HG02840 (cell line): ENCODE data around the gene PIK3R3.
"Not testable (repeated sequence)": the region's sequence is repeated elsewhere in the genome, so short reads cannot be mapped to it uniquely, and the experiment has no call there.

Source experiments
- ATAC-seq: cut with Tn5 transposase; IDR thresholded peaks from one replicate; pipeline ENCODE4 v1.9.1; 2021; ENCODE audit warnings: mild to moderate bottlenecking, moderate library complexity, moderate number of reproducible peaks; ENCODE audit not compliant: unreplicated experiment, low FRiP score

The PIK3R3 gene

DNA sequence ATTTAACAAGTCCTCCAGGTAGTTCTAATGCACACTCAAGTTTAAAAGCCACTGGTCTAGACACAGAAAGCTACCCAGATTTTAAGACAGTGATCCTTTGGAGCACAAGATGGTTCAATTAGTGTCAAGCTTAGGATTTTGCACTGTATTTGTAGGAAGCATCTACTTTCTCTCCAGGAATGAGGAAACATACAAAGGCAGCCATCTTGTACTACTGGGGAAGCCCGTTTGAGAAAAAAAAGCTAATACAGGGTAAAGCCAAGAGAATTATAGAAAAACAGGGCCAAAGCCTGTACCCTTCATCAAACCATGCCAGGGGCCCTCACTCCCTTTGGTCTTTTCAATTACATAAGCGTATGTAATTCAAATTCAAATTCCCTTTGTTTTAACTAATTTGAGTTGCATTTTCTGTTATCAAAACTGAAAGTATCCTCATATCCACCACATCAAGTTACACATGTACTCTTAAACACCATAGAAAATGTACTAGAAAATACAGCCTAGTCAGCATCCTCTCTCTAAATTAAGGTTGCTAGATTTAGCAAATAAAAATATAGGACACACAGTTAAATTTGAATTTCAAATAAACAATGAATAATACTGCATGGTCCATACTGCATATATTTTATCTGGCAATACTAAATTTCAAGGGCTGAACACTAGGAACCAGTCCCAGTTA is 17.4 kb downstream of the PIK3R3 start:
- no peak for ATAC-seq

DNA sequence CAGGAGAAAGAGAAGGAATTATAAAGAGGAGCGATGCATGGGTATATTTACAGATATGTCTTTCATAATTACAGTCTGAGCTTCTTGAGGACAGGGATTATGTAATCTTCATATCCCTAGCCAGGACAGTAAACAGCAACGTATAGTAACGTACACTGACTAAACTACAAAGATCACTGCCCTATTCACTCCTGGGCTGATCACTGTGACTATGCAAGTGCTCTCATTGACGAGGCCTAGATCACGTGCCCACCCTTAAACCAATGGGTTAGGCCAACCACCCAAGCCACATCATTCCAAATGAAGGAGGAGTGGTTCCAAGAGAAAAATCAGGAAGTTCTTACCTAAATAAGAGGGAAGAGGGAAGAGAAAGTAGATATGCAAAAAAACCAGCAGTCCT is 18.5 kb downstream of the PIK3R3 start:
- ATAC-seq = no peak

DNA sequence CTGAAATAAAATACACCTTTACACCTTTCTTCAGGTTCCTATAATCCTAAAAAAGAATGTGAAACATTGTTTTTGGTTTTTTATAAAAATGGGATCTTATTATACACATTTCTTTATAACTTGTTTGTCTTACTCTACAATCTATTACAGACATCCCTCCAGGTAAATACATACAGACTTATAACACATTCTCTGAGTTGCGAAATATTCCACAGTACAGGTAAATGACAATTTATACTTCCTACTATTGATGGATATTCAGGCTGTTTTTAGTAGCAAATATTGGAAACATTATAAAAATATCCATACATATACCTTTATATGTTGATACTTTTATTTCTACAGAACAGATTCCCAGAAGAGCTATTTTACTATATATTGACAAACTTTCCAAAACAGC is 20.3 kb downstream of the PIK3R3 start:
- no peak for ATAC-seq

GRCh38 chr1:46110521-46110920 is 21.9 kb downstream of the PIK3R3 start:
- ATAC-seq = no peak

DNA sequence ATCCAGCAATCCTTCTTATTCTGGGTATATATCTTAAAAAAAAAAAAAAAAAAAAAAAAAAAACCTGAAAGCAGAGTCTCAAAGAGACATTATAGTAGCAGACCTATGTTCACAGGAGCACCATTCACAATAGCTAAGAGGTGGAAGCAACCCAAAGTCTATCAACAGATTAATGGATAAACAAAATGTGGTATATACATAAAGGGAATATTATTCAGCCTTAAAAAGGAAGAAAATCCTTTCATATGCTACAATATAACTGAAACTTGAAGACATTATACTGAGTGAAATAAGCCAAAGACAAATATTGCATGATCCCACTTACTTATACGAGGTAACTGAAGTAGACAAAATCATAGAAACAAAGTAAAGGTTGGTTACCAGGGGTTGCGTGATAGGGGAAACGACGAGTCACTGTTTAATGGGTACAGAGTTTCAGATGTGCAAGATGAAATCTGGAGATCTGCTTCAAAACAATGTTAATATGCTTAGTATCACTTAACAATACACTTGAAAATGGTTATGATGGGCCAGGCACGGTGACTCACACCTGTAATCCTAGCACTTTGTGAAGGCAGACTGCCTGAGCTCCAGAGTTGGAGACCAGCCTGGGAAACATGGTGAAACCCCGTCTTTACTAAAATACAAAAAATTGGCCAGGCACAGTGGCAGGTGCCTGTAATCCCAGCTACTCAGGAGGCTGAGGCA is 29.5 kb downstream of the PIK3R3 start:
- no peak for ATAC-seq

DNA sequence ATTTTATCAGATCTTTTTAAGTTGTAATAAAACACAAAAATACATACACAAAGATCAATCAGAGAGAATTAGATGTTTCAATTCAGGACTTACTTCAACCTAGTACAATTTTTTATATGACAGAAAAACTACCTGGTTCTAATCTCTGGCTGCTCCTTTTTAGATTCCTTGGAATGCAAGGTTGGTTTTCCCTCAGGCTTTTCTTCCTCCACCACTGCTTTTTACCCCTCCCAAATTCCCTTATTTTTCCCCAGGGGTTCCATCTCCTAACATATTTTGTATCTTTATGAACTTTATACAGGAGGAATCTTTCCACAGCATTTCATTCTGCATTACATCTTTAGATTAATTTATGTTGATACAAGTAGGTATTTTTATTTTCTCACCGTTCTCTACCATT is 33.2 kb downstream of the PIK3R3 start:
- ATAC-seq = no peak

DNA sequence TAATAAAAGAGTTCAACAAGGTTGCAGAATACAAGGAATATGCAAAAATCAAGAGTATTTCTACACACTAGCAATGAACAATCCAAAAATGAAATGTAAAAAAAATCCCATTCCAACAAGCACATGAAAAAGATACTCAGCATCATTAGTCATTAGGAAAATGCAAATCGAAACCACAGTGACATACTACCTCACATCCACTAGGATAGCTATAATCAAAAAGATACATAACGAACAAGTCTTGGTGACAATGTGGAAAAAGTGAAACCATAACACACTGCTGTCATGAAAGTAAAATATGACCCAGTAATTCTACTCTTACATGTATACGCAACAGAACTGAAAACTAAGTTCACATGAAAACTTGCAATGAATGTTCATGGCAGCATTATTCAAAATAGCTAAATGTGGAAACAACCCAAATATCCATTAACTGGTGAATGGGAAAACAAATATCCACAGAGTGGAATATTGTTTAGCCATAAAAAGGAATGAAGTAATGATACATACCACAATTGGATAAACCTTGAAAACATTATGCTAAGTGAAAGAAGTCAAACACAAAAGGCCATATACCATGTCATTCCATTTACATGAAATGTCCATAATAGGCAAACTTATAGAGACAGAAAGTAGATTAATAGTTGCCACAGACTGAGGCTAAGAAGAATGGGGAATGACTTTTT is 34.3 kb downstream of the PIK3R3 start:
- no peak for ATAC-seq

DNA sequence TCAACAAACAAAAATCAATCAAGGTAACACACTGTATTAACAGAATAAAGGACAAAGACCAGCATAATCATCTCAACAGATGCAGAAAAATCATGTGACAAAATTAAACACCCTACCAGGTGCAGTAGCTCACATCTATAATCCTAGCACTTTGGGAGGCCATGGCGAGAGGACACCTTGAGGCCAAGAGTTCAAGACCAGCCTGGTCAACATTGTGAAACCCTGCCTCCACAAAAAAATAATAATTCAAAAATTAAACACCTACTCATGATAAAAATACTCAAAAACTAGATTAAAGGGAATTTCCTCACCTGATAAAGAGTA is 35.3 kb downstream of the PIK3R3 start:
- ATAC-seq = no peak

DNA sequence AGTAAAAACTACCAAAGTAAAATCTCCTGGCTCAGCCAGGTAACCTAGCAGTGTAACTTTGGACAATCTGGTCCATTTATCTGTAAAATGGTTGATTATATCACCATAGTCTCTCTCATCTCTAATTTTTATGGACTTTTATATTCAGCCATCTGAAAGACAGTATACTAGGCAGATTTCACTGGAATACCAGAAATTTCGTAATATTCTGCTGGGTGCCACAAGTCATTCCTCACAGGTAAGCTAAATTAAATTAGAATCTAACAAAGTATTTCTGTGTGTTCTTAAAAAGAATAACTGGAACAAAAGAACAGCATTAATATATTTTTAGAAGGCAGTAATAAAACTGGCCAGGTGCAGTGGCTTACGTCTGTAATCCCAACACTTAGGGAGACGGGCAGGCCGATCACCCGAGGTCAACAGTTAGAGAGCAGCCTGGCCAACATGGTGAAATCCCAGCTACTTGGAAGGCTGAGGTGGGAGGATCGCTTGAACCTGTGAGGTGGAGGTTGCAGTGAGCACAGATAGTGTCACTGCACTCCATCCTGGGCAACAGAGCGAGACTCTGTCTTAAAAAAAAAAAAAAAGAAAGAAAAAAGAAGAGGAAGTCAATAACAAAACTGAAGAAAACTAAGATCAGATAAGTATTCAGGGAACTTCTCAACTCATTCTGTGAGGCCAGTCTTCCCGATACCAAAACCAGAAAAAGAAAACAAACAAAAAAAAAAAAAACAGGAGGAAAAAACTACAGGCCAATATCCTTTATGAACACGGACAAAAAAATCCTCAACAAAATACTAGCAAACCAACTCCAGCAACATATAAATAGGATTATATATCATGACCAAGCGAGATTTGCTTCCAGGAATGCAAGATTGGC is 35.9 kb downstream of the PIK3R3 start:
- ATAC-seq = no peak

DNA sequence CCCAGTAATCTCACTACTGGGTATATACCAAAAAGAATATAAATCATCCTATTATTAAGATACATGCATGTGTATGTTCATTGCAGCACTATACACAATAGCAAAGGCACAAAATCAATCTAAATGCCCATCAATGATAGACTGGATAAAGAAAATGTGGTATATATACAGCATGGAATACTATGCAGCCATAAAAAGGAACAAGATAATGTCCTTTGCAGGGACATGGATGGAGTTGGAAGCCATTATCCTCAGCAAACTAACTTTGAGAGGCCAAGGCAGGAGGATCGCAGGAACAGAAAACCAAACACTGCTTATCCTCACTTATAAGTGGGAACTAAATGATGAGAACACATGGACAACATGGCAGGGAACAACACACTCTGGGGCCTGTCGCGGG is 37.3 kb downstream of the PIK3R3 start:
- not testable (repeated sequence) for ATAC-seq

DNA sequence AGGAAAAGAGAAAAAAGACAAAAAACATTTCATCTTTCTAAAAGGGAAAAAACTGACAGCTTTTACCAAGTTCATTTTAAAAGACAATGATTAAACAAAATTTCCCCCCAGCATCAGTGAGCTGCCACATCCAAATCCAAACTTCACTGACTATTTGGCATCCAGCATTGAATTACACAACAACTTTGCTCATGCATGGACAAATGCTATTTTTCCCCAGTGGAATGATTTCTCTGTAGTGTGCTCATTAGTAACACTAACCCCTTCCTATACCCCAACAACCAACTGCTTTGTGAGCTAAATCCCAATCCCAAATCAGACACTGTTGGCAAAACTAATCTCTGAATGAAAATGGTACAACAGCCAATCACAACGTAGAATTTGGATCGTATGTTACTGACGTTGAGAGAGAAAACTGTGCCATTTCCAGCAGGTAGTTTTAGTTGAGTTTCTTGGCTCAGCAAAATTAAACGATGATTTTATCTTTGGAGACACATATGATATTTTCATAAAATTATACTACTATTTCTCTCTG is 37.9 kb downstream of the PIK3R3 start:
- ATAC-seq = no peak

- ATAC-seq = not testable (repeated sequence)
Observed at GRCh38 chr1:46093832-46094231, 38.6 kb downstream of the PIK3R3 start.

GRCh38 chr1:46087891-46088290 is 44.5 kb downstream of the PIK3R3 start:
- no peak for ATAC-seq

DNA sequence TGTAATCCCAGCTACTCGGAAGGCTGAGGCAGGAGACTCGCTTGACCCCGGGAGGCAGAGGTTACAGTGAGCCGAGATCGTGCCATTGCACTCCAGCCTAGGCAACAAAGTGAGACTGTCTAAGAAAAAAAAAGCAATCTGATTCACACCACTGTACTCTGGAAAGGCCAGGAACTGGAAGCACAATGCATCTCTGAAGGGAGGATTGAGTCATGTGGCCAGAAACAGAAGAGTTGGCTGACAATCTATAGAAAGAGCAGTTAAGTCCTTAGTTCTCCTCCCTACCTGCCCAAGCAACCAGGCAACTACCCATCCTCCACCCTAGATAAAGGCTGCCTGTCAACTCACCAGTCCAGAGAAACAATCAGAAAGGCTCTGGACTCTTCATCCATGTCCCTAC is 45.9 kb downstream of the PIK3R3 start:
- no peak for ATAC-seq

DNA sequence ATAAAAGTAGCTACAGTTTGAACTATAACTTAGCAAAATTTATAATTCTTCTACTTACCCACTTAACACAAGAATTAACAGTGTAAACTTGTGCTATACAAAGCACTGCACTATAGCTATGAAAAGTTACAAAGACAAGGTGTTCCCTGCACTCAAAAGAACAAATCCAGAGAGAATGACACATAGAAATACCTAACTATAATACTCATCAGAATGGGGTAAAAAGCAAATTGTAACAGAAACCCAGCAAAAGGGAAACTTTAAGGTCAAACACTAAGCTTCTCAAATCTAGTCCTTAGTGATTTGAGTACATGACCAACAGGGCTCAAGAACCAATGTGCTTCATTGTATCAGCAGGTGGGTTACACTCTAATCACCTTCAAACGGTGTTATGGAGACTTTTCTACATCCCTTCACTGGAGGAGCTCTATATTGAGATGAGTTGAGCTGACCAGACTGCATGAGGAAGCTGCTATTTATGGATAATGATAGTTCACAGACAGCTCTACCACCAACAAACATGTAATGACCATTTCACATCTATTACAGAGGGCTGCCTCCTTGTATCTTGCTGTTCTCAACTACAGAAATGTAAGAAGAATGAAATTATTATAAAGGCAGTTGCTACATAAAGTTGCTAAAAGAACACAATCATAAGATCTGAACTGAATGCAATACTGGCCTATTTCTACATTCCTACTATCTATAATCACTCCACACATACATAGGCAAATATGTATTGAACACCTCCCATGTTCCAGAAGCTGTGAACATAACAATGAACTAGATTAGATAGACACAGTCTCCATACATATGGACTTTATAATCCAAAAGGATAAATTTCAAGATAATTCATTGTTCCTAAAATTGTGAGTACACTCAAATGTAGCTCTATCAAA is 47.6 kb downstream of the PIK3R3 start:
- ATAC-seq = no peak

DNA sequence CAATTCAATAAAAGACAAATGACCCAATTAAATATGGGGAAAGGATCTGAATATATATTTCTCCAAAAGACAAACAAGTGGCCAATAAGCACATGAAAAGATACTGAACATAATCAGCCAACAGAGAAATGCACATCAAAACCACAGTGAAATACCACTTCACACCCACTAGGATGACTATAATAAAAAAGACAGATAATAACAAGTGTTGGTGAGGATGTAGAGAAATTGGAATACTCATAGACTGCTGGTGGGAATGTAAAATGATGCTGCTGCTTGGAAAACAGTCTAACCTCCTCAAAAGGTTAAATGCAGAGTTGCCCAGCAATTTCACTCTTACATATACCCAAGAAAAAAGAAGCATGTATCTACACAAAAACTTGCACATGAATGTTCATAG is 48.9 kb downstream of the PIK3R3 start:
- ATAC-seq = no peak

DNA sequence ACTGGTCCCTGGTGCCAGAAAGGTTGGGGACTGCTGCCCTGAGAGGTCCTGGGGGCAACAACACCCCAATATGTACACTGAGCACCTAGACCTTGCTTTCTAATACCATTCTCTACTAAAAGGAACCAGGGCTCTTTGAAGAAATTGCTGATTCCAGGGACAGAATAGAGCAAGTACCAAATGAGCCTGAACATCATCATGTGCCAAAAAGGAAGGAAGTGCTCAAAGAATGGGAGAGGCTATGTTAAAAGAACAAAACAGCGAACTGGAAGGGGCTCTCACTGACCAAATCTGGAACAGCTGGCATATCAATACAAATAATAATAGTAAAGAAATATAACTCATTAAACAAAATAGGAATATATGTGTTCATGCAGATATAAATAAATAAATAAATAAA is 50.8 kb downstream of the PIK3R3 start:
- ATAC-seq = no peak

DNA sequence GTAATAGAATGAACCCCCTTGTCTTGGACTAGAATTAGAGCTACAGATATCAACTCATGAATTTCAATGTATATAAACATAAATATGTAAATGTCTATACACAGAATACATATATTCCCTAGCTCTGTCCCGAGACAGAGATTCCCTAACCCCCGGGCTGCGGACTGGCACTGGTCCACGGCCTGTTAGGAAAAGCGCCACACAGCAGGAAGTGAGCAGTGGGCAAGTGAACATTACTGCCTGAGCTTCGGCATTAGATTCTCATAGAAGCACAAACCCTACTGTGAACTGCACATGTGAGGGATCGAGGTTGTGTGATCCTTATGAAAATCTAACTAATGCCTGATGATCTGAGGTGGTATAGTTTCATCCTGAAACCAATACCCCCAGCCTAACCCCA is 51.2 kb downstream of the PIK3R3 start:
- ATAC-seq = no peak

- ATAC-seq = no peak
Observed at GRCh38 chr1:46080257-46080656, 52.2 kb downstream of the PIK3R3 start.

DNA sequence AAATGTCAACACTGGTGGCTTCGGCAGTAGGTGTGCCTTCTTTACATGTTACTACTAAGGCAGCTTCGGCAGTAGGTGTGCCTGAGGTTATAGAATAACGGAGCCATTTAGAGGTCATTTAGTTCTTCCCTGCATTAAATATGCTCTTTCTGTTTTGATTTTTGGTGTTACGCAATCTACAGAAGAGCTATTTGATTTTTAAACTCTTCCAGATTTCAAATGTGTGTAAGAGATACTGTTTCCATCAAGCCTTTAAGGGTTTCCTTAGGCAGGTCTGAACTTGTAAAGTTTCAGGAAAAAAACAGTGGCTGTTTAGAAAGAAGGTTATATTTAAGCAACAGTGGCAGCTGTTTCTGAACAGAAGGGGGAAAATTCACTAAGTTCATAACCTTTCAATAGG is 54.8 kb downstream of the PIK3R3 start:
- ATAC-seq = no peak
